ENCODE measurements around the gene GALNT18. TPM values are rescaled to one million over a fixed set of nuclear protein-coding genes. Genes with fewer than 3 reads are reported as not detected.

GALNT18 gene
- total and polyA plus RNA-seq, 2 donors (not counting 3 experiments of a cell fraction or from before 2014, with no cell fraction given), result 0.17 to 0.18 TPM

- no peaks in the 10 kb centered on the region for H4K20me1 ChIP-seq (replicated peaks; ENCODE audit: control insufficient read depth, extremely low read depth, insufficient read depth, low read length)
- FAIRE-seq, result no peak
- no peak overlapping the region for H2AFZ ChIP-seq (ENCODE audit: low read depth, low read length)
- H3K27ac ChIP-seq (ENCODE audit: insufficient read depth, low read depth, low read length), result no peak overlapping the region
- H3K4me2 ChIP-seq (ENCODE audit: insufficient read depth, low read length), result no peak overlapping the region
- POLR2A ChIA-PET, result no interaction called here
- intact Hi-C loops (cut with micrococcal nuclease) (no loop called here), dilution Hi-C loops (cut with MboI; ENCODE audit: extremely low pct_ligation_motif_present, low sequenced_read_pairs) (no loop called here)
- H3K9me3 ChIP-seq (replicated peaks; ENCODE audit: control insufficient read depth, insufficient read depth, low read length), result no peaks in the 10 kb centered on the region
- CTCF ChIA-PET, result interaction anchor here (1.3 kb wide), 1 partner anchor 18 kb away, joined by 3 read pairs; no protein-coding TSS in a partner anchor
- no peaks in the 10 kb centered on the region for H3K4me1 ChIP-seq (ENCODE audit: control insufficient read depth, extremely low read depth, insufficient read depth, low read length)
- no peak for DNase-seq (ENCODE audit: low read depth, low spot score)
- no peak overlapping the region for H3K9ac ChIP-seq (replicated peaks; ENCODE audit: extremely low read depth, insufficient read depth, low read length)
- no peaks in the 10 kb centered on the region for H3K27me3 ChIP-seq (ENCODE audit: control insufficient read depth in 2 of 2, insufficient read depth in 2 of 2, low read length in 2 of 2)
- no peak for TF ChIP-seq GATA2 (IDR thresholded peaks at IDR 0.05; ENCODE audit: insufficient read depth, insufficient read length, low read depth, low read length)
- no peak for TF ChIP-seq MAX (IDR thresholded peaks at IDR 0.05; ENCODE audit: insufficient read depth, insufficient read length)
- no peaks in the 10 kb centered on the region for H3K36me3 ChIP-seq (ENCODE audit: control insufficient read depth in 2 of 2, extremely low read depth in 1 of 2, insufficient read depth in 2 of 2, low read length in 2 of 2)
- no peaks in the 10 kb centered on the region for H3K79me2 ChIP-seq (ENCODE audit: control insufficient read depth, insufficient read depth, low read length)
- no peak overlapping the region for H3K4me3 ChIP-seq (replicated peaks in 1 of 3; ENCODE audit: insufficient read depth in 1 of 3, low read depth in 1 of 3, low read length in 3 of 3)
- H3K9me1 ChIP-seq (replicated peaks; ENCODE audit: control insufficient read depth, extremely low read depth, insufficient read depth, low read length), result no peaks in the 10 kb centered on the region
- no TSS peak for BruUV-seq (replicated peaks)
These were observed 19.8 kb upstream of the GALNT18 start for GRCh38 chr11:11641581-11641980.

GRCh38 chr11:11640996-11641395 lies 19.2 kb upstream of the GALNT18 start:
- H2AFZ ChIP-seq (ENCODE audit: low read depth, low read length), result no peak overlapping the region
- CTCF ChIA-PET, result no interaction called here
- no peak overlapping the region for H3K27ac ChIP-seq (ENCODE audit: insufficient read depth, low read depth, low read length)
- POLR2A ChIA-PET, result no interaction called here
- DNase-seq (ENCODE audit: low read depth, low spot score) (no peak), FAIRE-seq (no peak)
- no peaks in the 10 kb centered on the region for H4K20me1 ChIP-seq (replicated peaks; ENCODE audit: control insufficient read depth, extremely low read depth, insufficient read depth, low read length)
- H3K4me3 ChIP-seq (replicated peaks in 1 of 3; ENCODE audit: insufficient read depth in 1 of 3, low read depth in 1 of 3, low read length in 3 of 3), result no peak overlapping the region
- BruUV-seq (replicated peaks), result no TSS peak
- H3K4me1 ChIP-seq (ENCODE audit: control insufficient read depth, extremely low read depth, insufficient read depth, low read length), result no peaks in the 10 kb centered on the region
- no peaks in the 10 kb centered on the region for H3K36me3 ChIP-seq (ENCODE audit: control insufficient read depth in 2 of 2, extremely low read depth in 1 of 2, insufficient read depth in 2 of 2, low read length in 2 of 2)
- no peaks in the 10 kb centered on the region for H3K9me1 ChIP-seq (replicated peaks; ENCODE audit: control insufficient read depth, extremely low read depth, insufficient read depth, low read length)
- no peak overlapping the region for H3K4me2 ChIP-seq (ENCODE audit: insufficient read depth, low read length)
- H3K79me2 ChIP-seq (ENCODE audit: control insufficient read depth, insufficient read depth, low read length), result no peaks in the 10 kb centered on the region
- TF ChIP-seq JUN (IDR thresholded peaks at IDR 0.05; ENCODE audit: borderline replicate concordance, insufficient read depth, insufficient read length, low read depth), result no peak
- TF ChIP-seq MYC (IDR thresholded peaks at IDR 0.05; ENCODE audit: low read depth, low read length), result no peak
- TF ChIP-seq POLR2A (IDR thresholded peaks at IDR 0.05; ENCODE audit: low read depth, low read length), result no peak
- TF ChIP-seq MAX (IDR thresholded peaks at IDR 0.05; ENCODE audit: insufficient read depth, insufficient read length), result no peak
- no peak for TF ChIP-seq EZH2 (IDR thresholded peaks at IDR 0.05; ENCODE audit: borderline replicate concordance, low read depth, low read length, severe bottlenecking)
- TF ChIP-seq FOS (IDR thresholded peaks at IDR 0.05; ENCODE audit: borderline replicate concordance, insufficient read depth, low read length), result no peak
- no peak for TF ChIP-seq GATA2 (IDR thresholded peaks at IDR 0.05; ENCODE audit: insufficient read depth, insufficient read length, low read depth, low read length)
- no peak for TF ChIP-seq POLR2AphosphoS5 (IDR thresholded peaks at IDR 0.05; ENCODE audit: insufficient read depth, low read depth, low read length)
- no peak for TF ChIP-seq CTCF (IDR thresholded peaks at IDR 0.05; ENCODE audit: extremely low read depth in 1 of 2, insufficient read depth in 1 of 2, low read depth in 1 of 2, low read length in 2 of 2)
- no peaks in the 10 kb centered on the region for H3K27me3 ChIP-seq (ENCODE audit: control insufficient read depth in 2 of 2, insufficient read depth in 2 of 2, low read length in 2 of 2)
- intact Hi-C loops (cut with micrococcal nuclease) (no loop called here), dilution Hi-C loops (cut with MboI; ENCODE audit: extremely low pct_ligation_motif_present, low sequenced_read_pairs) (no loop called here)
- no peak overlapping the region for H3K9ac ChIP-seq (replicated peaks; ENCODE audit: extremely low read depth, insufficient read depth, low read length)
- H3K9me3 ChIP-seq (replicated peaks; ENCODE audit: control insufficient read depth, insufficient read depth, low read length), result no peaks in the 10 kb centered on the region

All from endothelial cell of umbilical vein (primary cell).